GM19099 (cell line): ENCODE results near the gene RAPH1.

Source experiments
- POLR2A ChIP-seq: IDR thresholded peaks from 3 replicates; pipeline ENCODE4 v1.6.1; 2011; ENCODE audit warnings: low read depth; ENCODE audit not compliant: insufficient read length; ENCODE audit errors: extremely low read depth

Gene RAPH1

DNA sequence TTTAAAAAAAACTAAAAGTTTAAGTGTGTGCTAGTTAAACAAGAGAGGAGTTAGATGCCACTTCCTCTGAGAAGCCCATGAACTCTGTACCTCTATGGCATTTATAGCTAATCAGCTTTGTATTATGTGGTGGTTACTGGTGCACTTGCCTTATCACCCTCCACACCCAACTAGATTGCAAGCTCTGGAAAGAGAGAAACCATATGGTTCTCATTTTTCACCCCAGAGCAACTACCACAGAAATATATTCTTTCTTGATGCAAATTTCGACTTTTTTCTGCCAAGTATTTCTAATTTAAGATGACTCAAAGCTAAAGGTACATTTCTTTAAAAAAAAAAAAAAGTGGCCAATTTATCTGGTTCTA, 24.2 kb downstream of the RAPH1 start:
- no peak for TF ChIP-seq POLR2A

DNA sequence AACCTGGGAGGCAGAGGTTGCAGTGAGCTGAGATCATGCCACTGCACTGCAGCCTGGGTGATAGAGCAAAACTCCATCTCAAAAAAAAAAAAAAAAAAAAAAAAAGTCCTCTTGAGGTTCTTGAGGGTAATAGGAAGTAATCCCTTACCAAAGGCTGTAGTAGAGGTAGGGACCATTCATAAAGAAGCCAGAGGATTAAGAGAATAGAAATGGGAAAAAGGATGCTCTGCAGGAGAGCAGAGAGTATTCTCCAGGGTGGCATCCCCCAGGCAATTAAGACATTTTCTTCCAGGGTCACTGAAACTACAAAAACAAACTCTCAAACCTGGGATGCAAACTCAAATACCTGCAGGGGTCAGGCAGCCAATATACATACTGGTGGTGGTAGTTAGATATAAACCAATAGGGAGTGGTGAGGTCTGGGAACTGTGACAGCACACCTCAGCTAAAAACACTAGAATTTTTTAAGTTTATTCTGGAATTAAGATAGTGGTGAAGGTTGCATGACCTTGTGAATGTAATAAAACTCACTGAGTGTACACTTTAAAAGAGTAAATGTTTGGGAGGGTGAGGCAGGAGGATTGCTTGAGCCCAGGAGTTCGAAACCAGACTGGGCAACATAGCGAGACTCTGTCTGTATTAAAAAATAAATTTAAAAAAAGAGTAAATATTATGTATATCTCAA, 24.7 kb downstream of the RAPH1 start:
- TF ChIP-seq POLR2A: no peak

DNA sequence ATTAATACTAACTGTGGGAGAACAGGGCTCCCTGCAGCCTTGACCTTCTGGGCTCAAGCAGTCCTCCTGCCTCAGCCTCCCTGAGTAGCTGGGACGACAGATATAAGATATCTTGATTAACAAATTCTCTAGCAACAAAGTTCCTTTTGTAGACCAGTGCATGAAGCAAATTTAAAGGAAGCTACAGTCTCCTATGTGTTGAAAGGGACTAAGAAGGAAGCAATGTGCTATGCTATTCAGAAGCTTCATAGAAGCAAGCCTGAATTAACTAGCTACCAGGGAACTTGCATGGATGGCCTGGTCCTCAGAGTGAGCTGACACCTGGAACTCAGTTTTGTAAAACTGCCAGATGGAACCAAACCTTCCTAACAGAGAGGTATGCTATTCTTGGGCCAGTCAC, 33.2 kb downstream of the RAPH1 start:
- no peak for TF ChIP-seq POLR2A

DNA sequence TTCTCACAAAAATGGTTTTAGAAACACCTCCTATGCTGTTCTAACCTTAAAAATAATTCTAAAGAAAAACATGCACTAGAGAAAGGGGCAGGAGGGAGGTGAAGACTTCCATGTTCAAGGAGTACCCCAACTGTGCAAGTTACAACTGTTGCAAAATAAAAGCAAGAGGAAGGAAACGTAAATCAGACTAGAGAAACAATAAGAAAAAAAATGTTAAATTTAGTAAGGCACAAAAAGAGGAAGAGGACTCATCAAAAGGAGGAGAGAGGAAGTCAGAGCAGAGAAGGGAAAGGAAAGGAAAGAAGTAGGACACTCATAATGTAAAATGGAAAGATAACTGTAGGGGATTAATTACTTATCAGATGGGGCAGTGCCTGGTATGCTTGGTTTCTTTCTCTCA, 34.1 kb downstream of the RAPH1 start:
- TF ChIP-seq POLR2A: no peak

DNA sequence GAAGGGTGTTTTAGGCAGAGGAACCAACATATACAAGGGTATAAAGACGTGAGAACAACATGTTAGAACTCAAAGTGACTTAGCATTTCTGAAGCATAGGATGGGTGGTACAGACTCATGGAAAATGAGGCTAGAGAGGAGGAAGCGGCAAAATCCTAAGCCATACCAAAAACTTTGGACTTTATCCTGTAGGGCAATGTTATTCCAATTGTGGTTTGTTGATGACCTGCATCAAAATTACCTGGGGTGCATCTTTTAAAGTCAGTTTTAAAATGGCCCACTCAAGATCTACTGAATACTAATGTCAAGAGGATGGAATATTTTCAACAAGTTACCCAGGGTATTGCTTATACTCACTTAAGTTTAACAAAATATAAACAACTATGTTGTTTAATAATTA, 34.8 kb downstream of the RAPH1 start:
- no peak for TF ChIP-seq POLR2A

DNA sequence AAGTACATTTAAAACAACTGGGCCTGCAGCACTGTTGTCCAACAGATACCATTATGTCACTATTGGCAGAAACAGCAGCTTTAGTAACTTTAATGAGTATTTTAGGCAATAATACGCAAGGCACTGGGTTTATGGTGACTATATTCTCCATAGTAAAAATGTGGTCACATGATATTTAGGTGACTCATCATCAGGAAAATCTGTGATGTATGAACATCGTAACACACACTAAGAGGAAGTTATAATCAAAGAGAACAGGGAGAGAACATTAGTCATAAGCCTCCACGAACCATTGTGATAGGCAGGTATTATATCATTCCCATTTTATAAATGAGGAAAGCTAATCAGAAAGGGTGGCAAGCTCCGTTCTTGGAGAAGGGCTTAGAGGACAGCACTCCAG, 36.9 kb downstream of the RAPH1 start:
- TF ChIP-seq POLR2A: no peak

DNA sequence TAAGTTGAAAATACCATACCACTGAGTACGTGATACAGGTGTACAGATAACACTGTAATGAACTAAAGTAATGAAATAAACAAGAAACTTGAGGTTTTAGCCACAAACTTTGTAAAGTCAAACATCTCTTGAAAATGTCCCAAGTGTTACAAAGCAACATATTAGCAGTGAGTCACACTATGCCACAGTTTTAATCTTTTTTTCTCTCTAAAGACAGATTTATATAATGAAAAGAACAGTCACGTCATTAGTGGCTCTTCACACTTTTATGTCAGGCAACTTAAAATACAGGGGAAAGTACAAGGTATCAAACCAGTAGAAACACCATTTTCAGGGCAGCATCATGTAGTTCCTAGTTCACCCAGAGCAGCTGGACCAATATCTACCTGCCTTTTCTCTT, 42.1 kb downstream of the RAPH1 start:
- no peak for TF ChIP-seq POLR2A

DNA sequence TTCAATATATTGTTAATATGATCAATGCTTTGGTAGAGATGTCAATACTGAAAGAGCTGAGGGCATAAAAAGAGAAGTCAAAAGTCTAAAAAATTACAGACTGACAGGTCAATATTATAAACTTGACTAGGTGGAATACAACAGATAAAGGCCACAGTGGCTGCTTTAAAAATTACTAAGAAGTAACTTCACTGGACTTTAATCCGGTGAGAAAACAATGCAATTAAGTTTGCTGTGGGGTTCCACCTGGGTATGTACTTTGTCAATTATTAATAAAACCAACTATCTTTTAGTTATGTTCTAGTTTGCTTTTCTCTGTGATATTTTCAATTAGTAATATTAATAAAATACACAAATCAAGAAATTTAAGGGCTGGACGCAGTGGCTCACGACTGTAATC, 44.7 kb downstream of the RAPH1 start:
- no peak for TF ChIP-seq POLR2A

DNA sequence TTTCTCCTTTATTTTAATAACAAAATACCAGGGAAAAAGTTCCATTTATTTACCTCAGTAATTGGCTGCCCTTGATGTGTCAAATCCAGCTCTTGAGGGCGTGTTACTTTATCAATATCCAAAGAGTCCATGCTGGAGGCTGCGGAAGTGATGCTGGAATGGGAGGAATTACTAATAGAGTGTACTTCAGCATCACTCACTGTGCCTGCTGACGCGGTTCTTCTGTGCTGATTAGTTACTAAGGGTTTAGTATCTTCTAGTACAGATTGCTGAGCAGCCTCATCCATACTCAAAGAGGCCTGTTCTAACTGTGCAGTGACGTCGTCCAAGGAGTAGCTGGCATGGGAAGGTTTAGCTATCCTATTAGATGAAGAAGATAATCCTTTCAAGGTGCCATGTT, 45.6 kb downstream of the RAPH1 start:
- no peak for TF ChIP-seq POLR2A

DNA sequence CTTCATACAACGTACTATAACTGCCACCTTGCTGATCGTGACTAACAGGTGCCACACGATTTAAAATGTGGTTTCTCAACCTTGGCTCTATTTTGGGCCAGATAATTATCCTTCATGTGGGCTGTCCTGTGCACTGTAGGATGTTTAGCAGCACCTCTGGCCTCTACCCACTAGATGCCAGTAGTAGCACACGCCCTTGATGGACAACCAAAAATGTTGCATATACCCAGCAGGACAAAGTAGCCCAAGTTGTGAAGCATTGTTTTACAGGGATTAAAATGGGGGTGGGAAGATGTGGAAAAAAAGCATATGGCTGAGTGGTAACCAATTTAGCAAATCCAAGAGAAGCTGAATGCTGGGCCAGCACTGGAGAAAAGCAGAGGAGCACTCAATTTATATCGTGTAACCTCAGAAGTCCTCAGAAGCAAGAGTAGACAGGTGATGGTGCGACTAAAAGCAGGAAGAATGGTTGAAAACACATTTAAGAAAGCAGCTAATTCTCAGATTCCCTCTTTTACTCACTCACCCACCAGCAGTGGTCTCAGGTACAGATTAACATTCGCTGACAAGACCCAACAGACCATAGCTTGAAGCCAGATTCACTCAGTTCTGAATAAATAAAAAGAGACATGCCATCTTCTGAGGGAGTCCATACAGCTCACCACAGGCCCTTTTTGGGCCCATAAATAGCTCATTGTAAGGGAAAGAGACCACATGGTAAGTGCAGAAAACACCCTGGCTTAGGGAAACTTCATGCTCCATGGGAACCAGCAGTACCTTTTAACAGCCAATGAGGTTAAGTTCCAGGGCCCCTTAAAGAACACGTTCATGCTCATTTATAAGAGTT, 50.6 kb downstream of the RAPH1 start:
- TF ChIP-seq POLR2A: no peak

DNA sequence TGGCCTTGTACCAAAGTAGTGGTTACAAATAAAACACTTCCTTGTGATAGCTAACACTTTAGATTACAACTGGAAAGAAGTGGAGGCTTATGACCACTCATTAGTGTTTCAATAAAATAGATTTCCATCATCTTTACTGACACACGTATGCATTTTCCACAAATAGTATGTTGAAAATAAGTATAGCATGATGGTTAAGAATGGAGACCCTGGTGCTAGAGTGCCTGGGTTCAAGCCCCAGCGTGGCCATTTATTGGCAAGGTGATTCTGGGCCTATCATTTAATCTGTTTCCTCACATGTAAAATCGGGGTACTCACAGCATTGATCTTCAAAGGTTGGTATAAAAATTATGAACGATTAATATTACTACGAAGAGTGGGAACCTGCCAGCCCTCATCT, 54.5 kb downstream of the RAPH1 start:
- TF ChIP-seq POLR2A: no peak

DNA sequence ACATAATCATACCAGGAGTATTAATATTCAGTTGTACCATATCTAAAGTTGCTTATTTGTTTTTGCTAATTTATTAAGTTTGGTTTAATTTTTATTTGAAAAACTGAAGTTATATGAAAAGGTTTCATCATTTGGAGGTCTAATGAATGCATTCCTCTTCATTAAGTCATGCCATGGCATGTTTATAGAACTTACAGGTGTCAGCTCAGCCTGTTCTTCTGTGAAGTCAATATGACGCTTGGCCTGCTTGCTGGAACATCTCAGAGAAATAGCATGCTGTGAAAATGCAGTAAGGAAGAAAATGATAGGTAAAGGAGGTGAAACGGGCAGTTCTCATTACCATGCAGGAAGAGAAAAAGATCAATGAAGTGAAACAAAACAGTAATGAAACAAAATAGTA, 58.2 kb downstream of the RAPH1 start:
- TF ChIP-seq POLR2A: no peak

DNA sequence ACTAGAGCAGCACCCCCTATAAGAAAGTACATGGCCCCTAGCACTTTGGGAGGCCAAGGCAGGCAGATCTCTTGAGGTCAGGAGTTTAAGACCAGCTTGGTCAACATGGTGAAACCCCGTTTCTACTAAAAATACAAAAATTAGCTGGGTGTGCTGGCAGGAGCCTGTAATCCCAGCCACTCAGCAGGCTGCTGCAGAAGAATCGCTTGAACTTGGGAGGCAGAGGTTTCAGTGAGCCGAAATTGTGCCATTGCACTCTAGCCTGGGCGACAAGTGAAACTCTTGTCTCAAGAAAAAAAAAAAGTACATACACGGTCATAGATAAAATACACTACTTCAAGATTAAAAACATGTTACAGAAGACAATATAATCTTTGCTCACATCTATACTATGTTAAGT, 63.8 kb downstream of the RAPH1 start:
- no peak for TF ChIP-seq POLR2A

DNA sequence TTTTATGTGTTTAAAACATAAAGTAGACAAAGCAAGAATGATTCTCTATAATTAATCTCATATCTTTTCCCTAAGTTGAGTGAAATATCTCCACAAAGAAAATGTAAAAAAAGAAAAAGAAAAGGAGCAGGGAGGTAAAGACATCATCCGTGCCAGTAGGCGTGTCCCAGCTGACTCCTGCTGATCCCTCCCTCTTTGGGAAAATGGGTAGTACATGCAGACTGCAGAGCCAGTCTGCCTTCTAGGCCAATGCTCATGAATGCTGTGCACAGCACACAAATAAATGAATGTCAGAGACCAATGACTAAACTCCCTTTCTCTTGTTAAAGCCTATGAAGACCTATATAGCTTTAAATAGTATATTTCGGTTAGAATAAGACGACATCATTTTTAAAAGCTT, 64.7 kb downstream of the RAPH1 start:
- no peak for TF ChIP-seq POLR2A

DNA sequence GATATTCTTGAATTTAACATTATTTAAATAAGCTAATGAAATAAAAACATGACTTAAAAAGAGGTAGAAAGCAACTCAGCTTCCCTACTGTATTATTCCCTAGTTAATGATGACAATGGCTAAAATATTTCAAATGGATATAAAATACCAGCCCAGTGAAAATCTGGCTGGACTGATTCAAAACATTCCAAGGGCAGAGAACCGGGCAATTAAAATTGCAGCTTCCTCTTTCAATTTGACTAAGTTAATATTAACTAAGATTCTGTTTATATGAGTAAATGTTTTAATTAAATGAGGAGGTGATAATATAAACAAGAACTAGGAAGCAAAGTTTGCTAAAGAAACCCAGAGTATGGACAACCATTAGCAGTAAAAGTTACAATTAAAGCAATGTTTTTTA, 65.6 kb downstream of the RAPH1 start:
- TF ChIP-seq POLR2A: no peak

DNA sequence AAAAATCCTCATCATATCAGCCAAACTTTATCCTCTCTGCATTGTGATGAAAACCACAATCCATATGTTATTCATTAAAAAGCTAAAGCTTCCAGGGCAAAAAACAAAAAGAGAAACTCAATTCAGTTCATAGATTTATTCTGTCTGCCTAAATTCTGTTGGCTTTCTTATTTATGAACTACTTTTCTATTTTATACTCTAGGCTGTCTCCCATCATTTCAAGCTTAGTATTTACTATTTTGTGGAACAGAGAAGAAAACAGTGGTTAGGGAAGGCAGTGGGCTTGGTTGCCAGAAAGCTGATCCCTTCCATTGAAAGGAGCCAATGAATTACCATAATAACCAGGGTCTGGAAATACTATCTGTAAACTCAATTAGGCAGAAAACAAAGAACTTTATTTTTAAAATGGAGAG, 71.8 kb downstream of the RAPH1 start:
- TF ChIP-seq POLR2A: no peak
